Measurements from ENCODE around the gene QRICH2.
A peak's percentile ranks its signal among the peaks of the same experiment; 100 is the strongest.
"Not testable (repeated sequence)": the region's sequence is repeated elsewhere in the genome, so short reads cannot be mapped to it uniquely, and the experiment has no call there.

Gene QRICH2

DNA sequence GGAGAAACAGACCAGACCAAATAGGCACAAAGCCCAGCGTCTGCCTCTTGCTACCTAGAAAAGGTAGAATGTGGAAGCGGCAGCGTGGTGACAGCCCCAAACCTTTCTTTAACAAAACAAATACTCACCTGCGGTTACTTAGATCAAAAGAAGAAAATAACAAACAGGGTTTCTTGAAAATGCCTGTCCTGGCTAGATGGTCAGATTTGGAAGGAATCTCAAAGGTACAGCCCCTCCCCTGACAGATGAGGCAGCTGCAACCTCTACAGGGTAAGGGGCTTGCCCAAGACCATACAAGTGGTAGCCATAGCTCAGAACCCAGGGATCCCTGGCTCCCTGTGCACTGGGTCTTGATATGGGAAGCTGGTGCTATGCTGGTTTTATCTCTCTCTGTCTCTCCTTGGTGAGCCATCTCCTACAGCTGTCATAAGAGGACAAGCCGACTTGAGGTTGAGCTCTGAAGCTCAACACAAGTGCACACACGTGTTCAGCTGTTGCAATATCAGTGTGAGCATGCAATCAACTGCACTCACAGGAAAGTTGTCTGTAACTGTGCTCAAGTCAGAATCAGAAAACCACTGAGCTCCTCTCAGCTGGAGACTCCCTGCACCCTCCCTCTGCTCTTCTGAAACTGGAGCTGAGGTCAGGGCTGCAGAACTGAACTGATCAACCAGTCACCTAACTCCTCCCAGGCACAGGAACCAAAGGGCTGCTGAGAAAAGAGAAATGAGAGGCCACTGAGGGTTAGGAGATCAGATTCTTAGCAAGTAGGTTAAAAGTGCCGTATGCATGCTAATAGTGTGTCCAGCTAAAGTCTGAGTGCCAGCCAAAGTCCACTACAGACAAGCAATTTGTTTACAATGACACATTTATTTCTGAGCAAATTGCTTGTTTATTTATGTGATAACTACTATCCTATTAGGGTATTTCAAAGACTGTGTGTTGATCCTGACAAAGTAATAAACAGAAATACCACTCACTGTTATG is 61.7 kb downstream of the QRICH2 start:
- DNase-seq (ENCODE audit: low spot score), result no peak

DNA sequence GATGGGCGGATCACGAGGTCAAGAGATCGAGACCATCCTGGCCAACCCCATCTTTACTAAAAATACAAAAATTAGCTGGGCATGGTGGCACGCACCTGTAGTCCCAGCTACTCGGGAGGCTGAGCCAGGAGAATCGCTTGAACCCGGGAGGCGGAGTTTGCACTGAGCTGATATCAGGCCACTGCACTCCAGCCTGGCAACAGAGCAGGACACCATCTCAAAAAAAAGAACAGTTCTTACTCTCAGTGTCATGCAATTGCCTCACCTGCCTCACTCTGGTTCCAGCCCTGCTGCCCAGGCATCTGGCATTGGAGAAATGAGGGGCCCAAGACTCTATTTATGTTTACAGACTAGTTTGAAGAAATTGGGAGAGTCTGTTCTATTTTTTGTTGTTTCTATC is 63.4 kb downstream of the QRICH2 start:
- DNase-seq (ENCODE audit: low spot score), result not testable (repeated sequence)

DNA sequence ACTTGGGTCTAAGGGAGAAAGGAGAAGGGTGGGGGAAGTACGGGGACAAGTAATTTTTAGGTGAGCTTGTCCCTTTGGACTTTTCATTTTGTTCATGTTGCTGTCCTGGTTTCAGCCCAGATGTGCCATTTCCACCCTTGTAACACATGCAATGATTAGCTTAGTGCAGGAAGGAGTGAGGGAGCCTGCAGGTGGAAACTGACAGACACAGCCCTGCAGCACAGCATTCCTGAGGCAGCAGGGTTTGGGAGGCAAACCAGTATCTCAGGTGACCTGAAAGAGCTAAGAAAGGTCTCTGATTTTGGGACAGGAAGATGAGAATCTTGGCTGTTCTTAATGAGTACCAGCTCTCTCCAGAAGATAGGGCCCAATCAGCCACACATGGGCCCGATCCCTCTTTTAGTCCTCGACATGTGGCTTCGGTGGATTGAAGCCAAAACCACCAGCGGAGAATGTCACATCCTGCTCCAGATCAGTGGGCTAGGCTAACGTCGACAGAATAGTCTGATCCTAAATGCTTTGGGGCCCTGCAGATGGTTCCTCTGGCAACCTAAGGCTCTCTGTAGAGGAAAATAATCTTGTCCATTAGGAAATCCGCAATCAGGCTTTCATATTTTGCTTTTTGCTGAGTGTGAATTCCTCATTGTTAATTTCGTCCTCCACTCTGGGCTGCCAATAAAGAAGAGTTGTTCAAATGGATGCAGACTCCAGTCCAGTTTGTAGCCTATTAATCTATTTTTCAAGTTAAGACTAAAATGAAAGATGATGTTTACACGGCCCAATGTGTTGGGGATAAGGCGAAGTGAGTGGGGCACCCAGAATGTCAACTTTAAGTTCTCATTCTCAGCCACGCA is 64.0 kb downstream of the QRICH2 start:
- no peak for DNase-seq (ENCODE audit: low spot score)

DNA sequence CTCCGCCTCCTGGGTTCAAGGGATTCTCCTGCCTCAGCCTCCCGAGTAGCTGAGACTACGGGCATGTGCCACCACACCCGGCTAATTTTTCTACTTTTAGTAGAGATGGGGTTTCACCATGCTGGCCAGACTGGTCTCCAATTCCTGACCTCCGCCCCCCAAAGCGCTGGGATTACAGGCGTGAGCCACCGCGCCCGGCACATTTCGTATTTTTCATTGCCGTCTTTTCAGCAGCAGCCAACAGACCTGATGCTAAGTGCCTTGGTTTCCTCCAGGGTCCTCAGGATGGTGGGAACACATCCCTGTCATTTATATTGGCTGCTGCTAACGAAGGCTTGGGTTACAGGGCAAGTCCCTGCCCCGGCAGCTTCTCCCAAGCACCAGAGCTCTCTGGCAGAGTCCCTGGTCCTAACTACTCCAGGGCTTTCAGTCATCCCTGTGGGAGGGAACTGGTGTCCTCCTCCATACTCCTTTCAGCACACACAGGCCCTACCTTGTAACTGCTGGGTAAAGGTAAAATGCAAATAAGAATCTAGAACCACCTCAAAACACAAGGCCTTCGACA is 66.3 kb downstream of the QRICH2 start:
- DNase-seq (ENCODE audit: low spot score), result no peak

DNA sequence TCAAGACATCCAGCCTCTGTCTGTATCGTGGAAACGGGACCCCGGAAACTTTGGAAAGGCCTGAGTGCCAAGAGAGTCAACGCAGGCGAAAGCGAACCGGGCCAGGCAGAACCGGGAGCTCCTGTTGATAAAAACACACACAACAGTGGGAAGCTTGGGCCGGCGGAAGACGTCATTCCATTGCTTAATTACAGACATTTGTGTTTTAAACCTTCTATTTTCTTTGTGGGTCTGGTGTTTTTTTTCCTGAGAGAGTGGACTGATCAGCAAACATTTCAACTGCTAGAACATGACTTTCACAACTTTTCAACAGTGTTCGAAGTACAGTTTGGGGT is 66.9 kb downstream of the QRICH2 start:
- no peak for DNase-seq (ENCODE audit: low spot score)

DNA sequence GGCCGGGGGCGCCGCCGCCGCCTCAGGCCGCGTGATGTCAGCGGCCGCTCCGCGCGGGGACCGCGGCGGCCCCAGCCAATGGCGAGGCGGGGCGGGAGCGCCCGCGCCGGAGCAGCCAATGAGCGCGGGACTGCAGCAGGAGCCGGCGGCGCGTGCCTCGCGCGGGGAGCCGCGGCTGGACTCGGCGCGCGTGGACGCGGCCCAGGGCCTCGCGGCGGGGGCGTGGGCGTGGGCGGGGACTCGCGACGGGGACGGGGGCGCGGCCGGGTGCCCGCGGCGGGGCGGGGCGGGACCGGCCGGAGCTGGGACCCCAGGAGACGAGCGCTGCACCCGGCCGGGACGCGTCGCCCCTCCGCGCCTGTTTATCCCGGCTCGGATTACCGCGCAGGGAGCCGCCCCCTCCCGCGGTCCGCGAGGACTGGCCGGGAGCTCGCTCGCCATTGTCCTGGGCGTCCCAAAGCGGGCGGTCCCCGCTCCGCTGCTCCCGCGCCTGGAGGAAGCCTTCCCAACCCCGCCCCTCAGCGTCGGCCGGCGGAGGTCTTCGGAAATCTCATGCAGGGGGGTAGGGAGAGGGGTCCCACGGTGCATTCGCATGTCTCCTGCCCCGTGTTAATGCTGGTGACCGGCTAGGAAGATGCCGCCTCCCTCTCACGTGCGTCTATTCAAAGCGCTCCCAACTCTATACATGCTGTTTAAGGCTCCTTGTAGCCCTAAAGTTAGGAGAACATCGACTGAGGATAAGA is 67.4 kb downstream of the QRICH2 start, which contains the start of gene RNF157:
RNF157 (minus strand) TSS at position 33 of the 743 bp plus-strand sequence. CDS start 253 bp downstream, outside the sequence.
- DNase-seq (ENCODE audit: low spot score), result peak; percentile 29

DNA sequence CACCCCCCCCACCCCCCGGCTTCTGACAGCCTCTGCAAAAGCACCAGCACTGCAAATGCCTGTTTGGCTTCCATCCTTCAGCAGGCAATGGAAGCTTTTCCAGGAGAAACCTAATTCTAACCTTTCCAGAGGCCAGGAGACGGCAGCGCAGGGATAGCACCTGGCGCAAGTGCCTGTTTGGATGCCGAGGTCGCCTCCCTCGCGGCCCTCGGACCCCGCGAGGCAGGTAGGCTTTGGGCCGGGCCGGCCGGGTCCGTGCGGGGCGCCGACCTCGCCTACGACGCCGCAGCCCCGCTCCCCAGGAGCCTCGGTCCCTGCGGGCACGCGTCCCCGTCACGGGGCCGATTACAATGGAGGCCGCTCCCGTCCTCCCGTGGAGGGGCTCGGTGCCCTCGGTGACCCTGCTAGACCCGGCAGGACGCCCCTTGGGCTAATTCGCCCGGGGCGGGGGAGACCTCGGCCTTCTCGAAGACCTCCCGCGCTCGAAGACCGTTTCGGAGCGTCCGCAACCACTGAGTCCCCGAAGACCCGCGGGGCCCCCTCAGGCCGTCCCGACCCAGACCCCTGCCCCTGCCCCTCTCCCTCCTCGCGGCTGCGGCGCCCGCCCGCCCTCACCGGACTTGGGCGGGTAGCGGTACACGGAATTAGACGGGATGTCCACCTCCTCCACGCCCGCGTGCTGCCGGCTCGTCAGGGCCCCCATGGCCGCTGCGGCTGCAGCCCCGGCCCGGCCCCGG is 68.4 kb downstream of the QRICH2 start:
- no peak for DNase-seq (ENCODE audit: low spot score)

DNA sequence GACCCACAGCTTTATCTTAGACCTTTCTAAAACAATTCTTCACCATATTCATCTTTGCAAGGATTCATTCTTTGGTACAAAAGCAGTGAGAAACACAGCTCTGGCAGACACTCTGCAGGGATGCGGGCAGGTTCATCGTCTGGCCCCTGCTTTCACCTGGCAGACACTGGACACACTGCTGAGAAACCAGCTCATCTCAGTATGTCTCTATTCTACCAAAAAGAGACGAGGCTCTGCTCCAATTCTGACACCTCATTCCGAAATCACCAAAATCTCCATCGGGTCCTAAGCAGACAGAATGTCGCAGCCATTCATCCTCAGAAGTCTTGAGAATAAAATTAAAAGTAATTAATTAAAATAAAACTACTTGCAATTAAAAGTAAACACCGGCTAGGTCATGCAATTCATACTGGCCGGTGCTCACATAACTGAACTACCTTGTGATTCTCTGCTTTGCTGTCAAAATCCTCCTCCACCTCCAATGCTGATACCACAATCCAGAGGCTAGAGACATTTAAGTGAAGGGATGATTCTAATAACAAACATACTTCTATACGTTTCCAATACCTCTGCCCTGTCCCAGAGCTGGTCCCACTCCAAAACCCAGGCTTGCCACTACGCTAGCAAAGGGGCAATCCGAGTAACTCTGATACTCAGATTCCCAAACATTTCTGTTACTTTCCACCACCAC is 69.1 kb downstream of the QRICH2 start:
- DNase-seq (ENCODE audit: low spot score), result no peak

DNA sequence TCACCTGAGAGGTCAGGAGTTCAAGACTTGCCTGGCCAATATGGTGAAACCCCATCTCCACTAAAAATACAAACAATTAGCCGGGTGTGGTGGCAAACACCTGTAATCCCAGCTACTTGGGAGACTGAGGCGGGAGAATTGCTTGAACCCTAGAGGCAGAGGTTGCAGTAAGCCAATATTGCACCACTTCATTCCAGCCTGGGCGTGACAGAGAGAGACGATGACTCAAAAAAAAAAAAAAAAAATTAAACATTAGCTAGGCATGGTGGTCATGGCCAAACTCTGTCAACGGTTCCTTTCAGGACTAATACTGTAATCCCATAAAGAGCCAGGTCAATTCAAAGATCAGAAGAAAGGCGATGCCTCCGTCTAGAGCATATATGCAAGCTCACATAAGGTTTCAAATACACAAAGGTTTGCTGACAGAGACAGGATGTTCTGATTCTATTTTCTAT is 70.2 kb downstream of the QRICH2 start:
- DNase-seq (ENCODE audit: low spot score), result peak; percentile 64

DNA sequence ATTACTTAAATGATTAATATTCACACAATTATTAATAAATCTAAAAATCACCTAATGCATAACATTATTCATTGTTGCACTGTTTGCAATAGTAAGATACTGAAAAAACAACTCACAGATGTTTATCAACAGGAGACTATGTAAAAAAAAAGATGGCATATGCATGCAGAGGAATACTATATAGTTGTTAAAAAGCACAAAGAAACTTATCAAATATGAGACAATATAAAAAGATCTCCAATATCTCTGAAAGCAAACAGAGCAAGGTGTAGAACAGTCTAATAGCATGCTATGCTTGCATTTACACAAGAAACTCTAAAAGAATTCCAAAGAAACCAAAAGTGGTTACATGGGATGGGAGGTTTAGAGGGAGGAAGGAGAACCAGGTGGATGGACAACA is 71.5 kb downstream of the QRICH2 start:
- DNase-seq (ENCODE audit: low spot score), result no peak

DNA sequence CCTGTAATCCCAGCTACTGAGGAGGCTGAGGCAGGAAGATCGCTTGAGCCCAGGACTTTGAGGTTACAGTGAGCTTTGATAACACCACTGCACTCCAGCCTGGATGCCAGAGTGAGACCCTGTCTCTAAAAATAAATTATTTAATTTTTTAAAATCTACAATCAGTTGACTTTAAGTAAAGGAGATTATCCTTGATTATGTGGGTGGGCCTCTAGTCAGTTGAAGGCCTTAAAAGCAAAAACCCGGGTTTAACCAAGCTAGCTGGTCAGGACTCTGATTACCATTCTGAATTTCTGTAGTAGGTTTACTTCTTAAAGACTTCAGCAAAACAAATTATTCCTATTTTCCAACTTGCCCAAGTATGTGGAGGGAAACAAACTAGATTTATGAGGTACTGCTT is 72.2 kb downstream of the QRICH2 start:
- no peak for DNase-seq (ENCODE audit: low spot score)

DNA sequence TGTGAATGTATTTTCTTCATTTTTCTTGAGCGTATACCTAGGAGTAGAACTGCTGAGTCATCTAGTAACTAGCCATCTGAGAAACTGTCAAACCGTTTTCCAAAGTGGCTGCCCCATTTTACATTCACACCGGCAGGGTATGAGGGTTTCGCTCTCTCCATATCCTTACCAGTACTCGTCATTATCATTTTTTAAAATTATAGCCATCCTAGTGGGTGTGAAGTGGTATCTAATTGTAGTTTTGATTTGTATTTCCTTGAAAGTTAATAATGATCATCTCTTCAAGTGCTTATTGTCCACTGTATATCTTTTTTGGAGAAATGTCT is 73.8 kb downstream of the QRICH2 start:
- DNase-seq (ENCODE audit: low spot score), result no peak

DNA sequence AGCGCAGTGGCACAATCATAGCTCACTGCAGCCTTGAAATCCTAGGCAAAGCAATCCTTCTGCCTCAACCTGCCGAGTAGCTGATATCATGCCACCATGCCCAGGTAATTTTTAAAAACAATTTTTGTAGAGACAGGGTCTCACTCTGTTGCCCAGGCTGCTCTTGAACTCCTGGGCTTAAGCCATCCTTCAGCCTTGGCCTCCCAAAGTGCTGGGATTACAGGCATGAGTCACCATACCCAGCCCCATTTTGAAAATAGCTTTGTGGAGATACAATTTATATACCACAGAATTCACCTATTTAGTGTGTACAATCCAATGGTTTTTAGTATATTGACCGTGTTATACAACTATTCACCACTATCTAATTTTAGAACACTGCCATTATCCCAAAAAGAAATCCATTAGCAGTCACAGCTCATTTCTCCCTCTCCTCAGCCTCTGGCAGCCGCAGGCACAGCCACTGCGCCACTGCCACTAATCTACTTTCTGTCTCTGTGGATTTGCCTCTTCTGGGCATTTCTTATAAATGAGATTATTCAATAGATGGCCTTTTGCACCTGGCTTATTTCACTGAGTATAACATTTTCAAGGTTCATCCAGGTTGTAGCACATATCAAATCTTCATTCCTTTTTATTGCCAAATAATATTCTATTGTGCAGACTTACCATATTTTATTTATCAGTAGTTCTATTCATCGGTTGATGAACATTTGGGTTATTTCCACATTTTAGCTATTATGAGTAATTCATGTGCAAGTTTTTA is 74.3 kb downstream of the QRICH2 start:
- no peak for DNase-seq (ENCODE audit: low spot score)

DNA sequence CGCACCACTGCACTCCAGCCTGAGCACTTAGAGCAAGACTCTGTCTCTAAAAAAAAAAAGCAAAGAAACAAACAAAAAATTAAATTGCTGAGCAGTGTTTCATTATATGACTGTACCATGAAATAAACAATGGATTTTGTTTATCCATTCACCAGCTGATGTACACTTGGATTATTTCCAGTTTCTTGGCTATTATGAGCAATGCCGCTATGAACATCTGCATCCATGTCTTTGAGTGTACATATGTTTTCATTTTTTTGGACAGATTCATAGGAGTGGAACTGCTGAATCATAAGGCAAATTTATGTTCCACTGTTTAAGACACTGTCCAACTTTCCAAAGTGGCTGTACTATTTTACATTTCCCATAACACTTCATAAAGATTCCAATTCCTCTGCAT is 75.7 kb downstream of the QRICH2 start:
- no peak for DNase-seq (ENCODE audit: low spot score)

DNA sequence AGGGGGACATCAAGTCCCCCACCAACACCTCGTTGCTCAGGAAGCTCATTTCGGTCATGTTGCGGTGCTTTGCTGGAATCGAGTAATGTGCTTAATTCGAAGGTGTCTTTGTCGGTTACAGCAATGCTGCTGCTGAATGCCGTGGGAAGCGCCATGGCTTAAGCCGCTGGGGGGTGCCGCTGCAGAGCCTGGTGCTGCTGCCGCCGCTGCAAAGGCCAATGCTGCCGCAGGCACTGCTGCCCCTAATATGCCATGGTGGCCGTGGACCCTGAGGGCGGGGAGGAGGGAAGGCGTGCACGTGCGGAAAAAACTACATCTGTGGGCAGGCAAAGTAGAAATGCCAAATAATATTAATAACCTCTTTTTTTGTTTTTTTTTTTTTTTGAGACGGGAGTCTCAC is 81.3 kb downstream of the QRICH2 start:
- not testable (repeated sequence) for DNase-seq (ENCODE audit: low spot score)

DNA sequence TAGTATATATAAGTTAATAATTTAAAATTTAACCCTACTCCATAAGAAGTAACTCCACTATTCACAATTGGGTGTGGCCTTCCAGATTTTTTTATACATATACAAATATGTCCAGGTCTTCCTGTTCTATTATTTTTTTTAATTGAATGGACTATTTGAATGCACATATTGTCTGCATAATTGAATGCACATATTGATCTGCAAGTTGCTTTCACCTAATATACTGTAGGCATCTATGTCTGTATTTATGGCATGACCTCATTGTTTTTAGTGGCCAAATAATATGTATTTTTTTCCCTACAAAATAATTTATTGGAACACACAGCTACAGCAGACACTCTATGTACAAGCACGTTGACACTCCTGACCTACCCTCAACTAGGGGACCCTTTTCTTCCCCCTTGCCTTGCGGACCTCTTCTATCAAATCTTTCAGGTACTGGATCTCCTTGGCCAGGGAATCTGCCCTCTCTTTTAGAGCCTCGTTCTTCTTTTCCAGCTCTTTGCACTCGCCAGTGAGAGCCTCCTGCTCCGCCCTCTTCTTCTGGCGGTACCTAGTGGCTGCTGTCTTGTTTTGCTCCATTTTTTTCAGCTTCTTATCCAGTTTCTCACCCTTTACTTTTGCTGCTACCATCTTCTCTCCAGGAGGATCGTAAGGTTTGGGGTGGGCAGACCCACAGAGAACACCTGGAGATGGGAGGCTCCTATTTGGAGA is 82.5 kb downstream of the QRICH2 start:
- not testable (repeated sequence) for DNase-seq (ENCODE audit: low spot score)

All from kidney tubule cell (primary cell).